NB4 (cell line): ENCODE measurements around the gene PLCXD1.
"Not testable (repeated sequence)": the region's sequence is repeated elsewhere in the genome, so short reads cannot be mapped to it uniquely, and the experiment has no call there.

Experiments
- DNase-seq: peaks from one replicate; pipeline ENCODE4 v3.0.0; 2010; ENCODE audit warnings: low read depth
- H3K4me3 ChIP-seq: one replicate; pipeline ENCODE4 v1.5.1; 2011; ENCODE audit warnings: mild to moderate bottlenecking, low read depth, low read length, moderate library complexity
- MYC ChIP-seq: IDR thresholded peaks from 2 replicates; pipeline ENCODE4 v1.6.1; 2011; ENCODE audit warnings: low read depth, low read length
- POLR2A ChIP-seq: IDR thresholded peaks from 2 replicates; pipeline ENCODE4 v1.6.1; 2011; ENCODE audit warnings: mild to moderate bottlenecking; ENCODE audit not compliant: insufficient read length; ENCODE audit errors: extremely low read depth
- TF ChIP-seq, protein P1 (sequence below): IDR thresholded peaks from 2 replicates; pipeline ENCODE4 v1.6.1; 2011; ENCODE audit warnings: low read depth, low read length
- TF ChIP-seq, protein P2 (sequence below): IDR thresholded peaks from one replicate; pipeline ENCODE4 v1.5.1; 2012; ENCODE audit warnings: low read depth, low read length

PLCXD1 gene

DNA sequence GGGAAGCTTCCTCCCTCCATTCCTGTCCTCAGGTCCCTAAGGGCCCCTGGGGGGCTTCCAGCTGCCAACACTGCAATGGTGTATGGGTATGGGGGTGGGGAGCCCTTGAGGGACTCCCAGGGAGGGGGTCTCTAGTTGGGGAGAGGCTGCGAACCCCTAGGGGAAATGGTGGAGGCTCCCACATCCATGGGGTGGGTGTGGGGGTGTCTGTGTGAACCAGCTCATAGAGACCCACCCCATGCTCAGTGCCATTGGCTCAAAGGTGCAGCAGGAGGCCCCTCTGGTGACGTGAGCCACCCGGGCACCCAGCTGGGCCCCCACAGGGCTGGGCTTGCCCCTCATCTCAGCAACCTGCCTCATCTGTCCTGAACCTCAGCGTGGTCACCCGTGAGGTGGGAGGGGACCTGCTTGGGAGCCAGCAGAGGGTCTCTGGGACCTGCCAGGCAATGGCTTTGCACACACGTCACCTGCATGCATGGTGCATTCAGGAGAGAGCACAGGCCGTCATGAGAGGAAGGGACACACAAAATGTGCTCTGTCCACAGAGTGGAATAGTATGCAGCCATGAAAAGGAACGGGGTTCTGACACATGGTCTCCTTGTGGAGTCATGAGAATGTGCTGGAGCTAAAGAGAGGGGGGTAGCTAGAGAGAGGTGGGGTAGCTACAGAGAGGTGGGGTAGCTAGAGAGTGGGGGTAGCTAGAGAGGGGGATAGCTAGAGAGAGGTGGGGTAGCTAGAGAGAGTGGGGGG, 22.7 kb upstream of the PLCXD1 start:
- no peak for DNase-seq
- H3K4me3 ChIP-seq, result no peak overlapping the region
- TF ChIP-seq MYC (no peak), POLR2A (no peak)
- TF ChIP-seq, protein P1, sequence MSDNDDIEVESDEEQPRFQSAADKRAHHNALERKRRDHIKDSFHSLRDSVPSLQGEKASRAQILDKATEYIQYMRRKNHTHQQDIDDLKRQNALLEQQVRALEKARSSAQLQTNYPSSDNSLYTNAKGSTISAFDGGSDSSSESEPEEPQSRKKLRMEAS, result no peak
- TF ChIP-seq, protein P2, sequence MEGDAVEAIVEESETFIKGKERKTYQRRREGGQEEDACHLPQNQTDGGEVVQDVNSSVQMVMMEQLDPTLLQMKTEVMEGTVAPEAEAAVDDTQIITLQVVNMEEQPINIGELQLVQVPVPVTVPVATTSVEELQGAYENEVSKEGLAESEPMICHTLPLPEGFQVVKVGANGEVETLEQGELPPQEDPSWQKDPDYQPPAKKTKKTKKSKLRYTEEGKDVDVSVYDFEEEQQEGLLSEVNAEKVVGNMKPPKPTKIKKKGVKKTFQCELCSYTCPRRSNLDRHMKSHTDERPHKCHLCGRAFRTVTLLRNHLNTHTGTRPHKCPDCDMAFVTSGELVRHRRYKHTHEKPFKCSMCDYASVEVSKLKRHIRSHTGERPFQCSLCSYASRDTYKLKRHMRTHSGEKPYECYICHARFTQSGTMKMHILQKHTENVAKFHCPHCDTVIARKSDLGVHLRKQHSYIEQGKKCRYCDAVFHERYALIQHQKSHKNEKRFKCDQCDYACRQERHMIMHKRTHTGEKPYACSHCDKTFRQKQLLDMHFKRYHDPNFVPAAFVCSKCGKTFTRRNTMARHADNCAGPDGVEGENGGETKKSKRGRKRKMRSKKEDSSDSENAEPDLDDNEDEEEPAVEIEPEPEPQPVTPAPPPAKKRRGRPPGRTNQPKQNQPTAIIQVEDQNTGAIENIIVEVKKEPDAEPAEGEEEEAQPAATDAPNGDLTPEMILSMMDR, result no peak

DNA sequence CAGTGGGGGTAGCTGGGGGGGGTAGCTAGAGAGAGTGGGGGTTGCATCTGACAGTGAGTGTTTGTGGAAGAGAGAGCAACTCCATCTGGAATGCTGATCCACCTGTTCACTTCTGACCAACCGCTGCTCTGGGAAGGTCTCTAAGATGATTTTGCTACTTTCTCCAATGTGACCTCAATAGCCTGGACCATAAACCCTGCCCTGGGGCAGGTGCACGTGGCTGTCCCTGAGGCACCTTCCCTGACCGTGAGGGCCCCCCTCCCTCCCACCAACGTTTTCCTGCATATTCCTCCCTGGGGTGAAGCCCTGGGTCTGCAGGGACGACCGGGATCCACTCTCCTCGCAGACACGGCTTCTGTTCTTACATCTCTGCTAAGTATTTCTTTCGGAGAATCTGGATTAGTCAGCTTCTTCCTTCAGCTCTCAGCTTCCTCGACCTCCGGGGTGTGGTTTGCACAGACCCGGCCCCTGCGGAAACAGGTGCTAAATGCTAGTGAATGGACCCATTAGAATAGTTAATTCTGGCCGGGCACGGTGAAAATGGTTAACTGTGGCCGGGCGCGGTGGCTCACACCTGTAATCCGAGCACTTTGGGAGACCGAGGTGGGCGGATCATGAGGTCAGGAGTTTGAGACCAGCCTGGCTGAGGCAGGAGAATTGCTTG, 21.4 kb upstream of the PLCXD1 start:
- TF ChIP-seq, protein P2, result no peak
- TF ChIP-seq MYC (no peak), POLR2A (no peak)
- TF ChIP-seq, protein P1, result no peak
- H3K4me3 ChIP-seq, result no peak overlapping the region
- no peak for DNase-seq

DNA sequence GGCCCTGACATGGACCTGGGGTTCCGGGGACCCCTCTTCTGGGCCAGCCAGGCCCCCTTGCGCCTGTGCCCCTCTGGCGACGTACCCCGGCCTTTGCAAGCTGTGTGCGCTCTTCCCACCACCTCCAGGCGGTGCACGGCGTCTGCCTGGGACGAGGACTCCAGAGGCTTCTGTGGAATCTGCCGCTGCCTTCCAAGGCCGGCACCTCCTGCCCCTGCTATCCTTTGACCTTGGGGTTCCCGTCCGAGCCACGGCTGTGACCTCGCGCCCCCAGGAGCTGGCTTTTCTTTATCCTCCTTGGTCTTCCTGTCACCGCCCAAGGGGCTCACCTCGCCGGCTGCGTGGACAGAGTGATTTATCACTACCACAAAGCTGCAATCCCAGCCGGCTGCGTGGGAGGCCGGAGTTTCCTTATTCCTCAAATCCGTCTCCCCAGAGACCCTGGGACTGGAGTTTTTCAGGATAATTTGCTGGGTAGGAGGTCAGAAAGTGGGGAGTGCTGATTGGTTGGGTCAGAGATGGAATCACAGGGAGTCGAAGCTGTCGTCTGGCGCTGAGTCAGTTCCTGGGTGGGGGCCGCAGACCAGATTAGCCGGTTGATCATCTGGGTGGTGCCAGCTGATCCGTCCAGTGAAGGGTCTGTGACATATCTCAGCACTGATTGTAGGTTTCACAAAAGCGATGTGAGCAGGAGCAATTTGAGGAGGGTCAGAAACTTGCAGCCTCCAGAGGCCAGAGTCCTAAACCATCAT, 19.8 kb upstream of the PLCXD1 start:
- DNase-seq, result no peak
- H3K4me3 ChIP-seq, result no peak overlapping the region

DNA sequence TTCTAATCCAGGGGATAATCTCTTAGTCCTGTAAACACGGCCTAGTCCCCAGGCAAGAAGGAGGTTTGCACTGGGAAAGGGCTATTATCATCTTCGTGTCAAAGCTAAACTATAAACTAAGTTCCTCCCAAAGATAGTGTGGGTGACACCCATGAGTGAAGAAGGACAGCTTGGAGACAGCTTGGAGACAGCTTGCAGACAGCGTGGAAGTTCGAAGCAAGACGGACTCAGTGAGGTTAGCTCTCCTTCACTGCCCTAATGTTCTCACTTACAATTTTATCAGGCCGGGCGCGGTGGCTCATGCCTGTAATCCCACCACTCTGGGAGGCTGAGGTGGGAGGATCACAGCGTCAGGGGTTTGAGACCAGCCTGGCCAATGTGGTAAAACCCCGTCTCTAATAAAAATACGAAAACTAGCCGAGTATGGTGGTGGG, 19.2 kb upstream of the PLCXD1 start:
- no peak overlapping the region for H3K4me3 ChIP-seq
- TF ChIP-seq, protein P1, result no peak
- TF ChIP-seq, protein P2, result no peak
- TF ChIP-seq MYC, result no peak
- no peak for TF ChIP-seq POLR2A

More for the DNA sequence above, 19.8 kb upstream of the PLCXD1 start:
- TF ChIP-seq POLR2A (no peak), MYC (no peak)
- TF ChIP-seq, protein P2, result no peak
- TF ChIP-seq, protein P1, result no peak

DNA sequence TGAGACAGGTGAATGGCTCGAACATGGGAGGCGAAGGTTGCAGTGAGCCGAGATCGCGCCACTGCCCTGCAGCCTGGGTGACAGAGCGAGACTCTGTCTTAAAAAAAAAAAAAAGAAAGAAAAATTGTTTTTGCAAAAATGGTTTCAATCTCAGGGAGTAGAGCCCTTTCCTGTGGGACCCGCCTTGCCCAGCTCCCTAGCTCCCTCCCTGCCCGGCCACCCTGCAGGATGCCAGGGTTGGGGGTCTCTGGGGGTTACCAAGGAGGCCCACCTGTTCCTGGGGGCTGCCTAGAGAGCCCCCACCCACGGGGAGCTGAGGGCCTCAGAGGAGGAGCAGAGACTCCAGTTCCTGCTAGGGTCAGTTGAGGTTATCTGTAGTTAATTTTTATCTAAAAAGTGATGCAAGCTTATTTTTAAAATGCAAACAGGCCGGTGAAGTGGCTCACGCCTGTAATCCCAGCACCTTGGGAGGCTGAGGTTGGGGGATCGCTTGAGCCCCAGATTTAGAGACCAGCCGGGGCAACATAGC, 18.7 kb upstream of the PLCXD1 start:
- no peak for DNase-seq
- H3K4me3 ChIP-seq, result no peak overlapping the region

More for the DNA sequence above, 19.2 kb upstream of the PLCXD1 start:
- DNase-seq, result no peak

DNA sequence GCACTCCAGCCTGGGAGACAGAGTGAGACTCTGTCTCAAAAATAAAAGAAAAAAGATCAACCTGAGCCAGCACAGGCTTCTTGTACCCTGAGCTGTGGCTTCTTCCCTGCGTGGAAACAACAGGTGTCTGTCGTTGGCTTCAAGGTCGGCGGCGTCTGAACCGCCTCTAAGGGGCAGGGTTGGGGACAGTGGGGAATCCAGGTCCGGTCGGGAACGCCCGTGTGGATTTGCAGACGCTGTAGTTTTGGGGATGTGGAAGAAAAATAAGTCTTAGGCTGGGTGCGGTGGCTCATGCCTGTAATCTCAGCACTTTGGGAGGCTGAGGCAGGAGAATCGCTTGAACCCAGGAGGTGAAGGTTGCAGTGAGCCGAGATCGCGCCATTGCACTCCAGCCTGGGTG, 17.2 kb upstream of the PLCXD1 start:
- DNase-seq, H3K4me3 ChIP-seq: not testable (repeated sequence)

More for the DNA sequence above, 18.7 kb upstream of the PLCXD1 start:
- TF ChIP-seq, protein P1, result no peak
- TF ChIP-seq, protein P2, result no peak
- TF ChIP-seq MYC (no peak), POLR2A (no peak)
